Tibial artery (tissue), 4 donors: ENCODE results near the gene PTX4.

Experiments used
- DNase-seq, 2 donors: peaks; one replicate each; pipeline ENCODE4 v3.0.0-alpha.2; 2019
- H3K27ac ChIP-seq, 2 donors: fragments of 200-600 bp; sonication (generic) in 1 of 2; 1 replicate in 1 of 2; 2 replicates in 1 of 2; pipeline ENCODE4 v1.5.1; 2018 to 2019; ENCODE audit warnings: mild to moderate bottlenecking in 1 of 2
- H3K27me3 ChIP-seq, 2 donors: fragments of 200-600 bp; sonication (generic) in 1 of 2; one replicate each; pipeline versions ENCODE4 v1.5.1 to v1.6.0; 2016 to 2019
- H3K36me3 ChIP-seq, 3 donors: fragments of 200-600 bp; sonication (generic) in 2 of 3; one replicate each; pipeline ENCODE4 v1.5.1; 2016 to 2019; ENCODE audit warnings: mild to moderate bottlenecking in 2 of 3
- H3K4me1 ChIP-seq, 4 donors: fragments of 200-600 bp; sonication (generic) in 2 of 4; 1 replicate in 3 of 4; 2 replicates in 1 of 4; pipeline ENCODE4 v1.5.1; 2016 to 2019
- H3K4me3 ChIP-seq, 2 donors: fragments of 200-600 bp; sonication (generic) in 1 of 2; 1 replicate in 1 of 2; 2 replicates in 1 of 2; pipeline ENCODE4 v1.5.1; 2018 to 2019; ENCODE audit warnings: mild to moderate bottlenecking in 2 of 2
- H3K9me3 ChIP-seq, 3 donors: fragments of 200-600 bp; sonication (generic) in 1 of 3; one replicate each; pipeline ENCODE4 v1.5.1; 2016 to 2019
- intact Hi-C: fragments of 100-400 bp; cut with DNase I; formaldehyde crosslinking; loops from one replicate; pipeline ENCODE4 v1.15.0; 2023; ENCODE audit warnings: low total_unique reads
- TF ChIP-seq, protein P1 (sequence below), 2 experiments: fragments of 200-600 bp in 1 of 2; fragments of 450-650 bp in 1 of 2; IDR thresholded peaks; one replicate each; pipeline ENCODE4 v1.5.1; 2017 to 2019; ENCODE audit warnings: antibody characterized with exemption in 2 of 2, mild to moderate bottlenecking in 1 of 2, moderate library complexity in 1 of 2

PTX4 gene

DNA sequence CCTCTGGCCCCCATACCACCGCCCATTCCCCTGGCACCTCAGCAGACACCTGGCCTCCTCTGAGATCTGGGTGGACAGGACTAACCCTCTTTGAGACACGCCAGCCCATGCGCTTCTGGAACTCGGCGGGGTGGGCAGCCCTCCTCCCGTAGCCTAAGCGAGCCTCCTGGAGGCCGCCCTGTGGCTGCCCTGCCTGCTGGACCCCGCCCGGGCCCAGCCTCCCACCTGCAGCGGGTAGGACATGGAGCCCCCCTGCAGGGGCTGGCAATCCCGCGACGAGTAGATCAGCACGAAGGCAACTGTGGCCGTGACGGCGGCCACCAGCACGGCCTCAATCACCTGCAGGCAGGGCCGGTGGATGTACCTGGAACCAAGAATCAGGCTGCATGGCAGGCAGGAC lies 36.2 kb downstream of the PTX4 start:
- Histone ChIP-seq H3K9me3 (no peaks in the 10 kb centered on the region), H3K27ac (no peak overlapping the region), H3K4me3 (no peak overlapping the region), H3K4me1 (no peaks in the 10 kb centered on the region), H3K27me3 (no peaks in the 10 kb centered on the region), H3K36me3 (peaks cover 65 to 100% (median 98%) of the 10 kb centered on the region in 3 donors)
- intact Hi-C loops = no loop called here
- no peak for DNase-seq
- TF ChIP-seq, protein P1, sequence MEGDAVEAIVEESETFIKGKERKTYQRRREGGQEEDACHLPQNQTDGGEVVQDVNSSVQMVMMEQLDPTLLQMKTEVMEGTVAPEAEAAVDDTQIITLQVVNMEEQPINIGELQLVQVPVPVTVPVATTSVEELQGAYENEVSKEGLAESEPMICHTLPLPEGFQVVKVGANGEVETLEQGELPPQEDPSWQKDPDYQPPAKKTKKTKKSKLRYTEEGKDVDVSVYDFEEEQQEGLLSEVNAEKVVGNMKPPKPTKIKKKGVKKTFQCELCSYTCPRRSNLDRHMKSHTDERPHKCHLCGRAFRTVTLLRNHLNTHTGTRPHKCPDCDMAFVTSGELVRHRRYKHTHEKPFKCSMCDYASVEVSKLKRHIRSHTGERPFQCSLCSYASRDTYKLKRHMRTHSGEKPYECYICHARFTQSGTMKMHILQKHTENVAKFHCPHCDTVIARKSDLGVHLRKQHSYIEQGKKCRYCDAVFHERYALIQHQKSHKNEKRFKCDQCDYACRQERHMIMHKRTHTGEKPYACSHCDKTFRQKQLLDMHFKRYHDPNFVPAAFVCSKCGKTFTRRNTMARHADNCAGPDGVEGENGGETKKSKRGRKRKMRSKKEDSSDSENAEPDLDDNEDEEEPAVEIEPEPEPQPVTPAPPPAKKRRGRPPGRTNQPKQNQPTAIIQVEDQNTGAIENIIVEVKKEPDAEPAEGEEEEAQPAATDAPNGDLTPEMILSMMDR (IDR thresholded peaks at IDR 0.05) = no peak

DNA sequence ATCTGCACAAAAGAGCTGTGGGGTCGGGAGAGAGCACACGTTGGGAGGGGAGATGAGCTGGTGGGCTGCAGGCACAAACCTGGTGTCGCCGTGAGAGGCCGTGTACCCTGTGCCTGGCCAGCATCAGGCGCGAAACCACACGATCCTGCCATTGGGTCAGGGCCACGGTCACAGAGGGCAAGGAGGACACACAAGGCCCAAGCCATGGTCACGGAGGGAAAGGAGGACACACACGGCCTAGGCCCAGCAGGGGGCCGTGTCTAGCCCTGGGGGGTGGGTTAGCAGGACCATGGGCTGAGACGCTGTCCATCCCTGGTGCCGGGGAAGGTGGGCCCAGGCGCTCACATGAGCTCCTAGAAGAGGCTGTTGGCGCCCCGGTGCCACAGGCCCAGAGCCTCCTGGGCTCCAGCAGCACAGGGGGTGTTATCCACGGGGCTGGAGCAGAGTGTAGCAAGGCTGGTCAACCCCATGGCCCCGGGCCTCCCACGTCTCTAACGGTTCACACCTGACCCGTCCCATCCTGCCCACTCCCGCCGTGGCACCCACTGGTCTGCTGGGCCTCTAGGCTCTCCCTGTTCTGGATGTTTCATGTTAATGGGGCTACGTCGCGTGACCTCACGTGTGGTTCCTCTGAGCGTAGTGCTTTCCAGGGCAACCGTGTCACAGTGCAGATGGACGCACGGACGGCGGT lies 36.9 kb downstream of the PTX4 start:
- TF ChIP-seq, protein P1 (IDR thresholded peaks at IDR 0.05) = no peak
- peaks cover 67 to 100% (median 98%) of the 10 kb centered on the region in 3 donors for H3K36me3 ChIP-seq
- no peaks in the 10 kb centered on the region for H3K27me3 ChIP-seq
- no peak for DNase-seq
- no peaks in the 10 kb centered on the region for H3K9me3 ChIP-seq
- H3K4me3 ChIP-seq = no peak overlapping the region
- intact Hi-C loops = no loop called here
- H3K27ac ChIP-seq = no peak overlapping the region
- no peaks in the 10 kb centered on the region for H3K4me1 ChIP-seq

DNA sequence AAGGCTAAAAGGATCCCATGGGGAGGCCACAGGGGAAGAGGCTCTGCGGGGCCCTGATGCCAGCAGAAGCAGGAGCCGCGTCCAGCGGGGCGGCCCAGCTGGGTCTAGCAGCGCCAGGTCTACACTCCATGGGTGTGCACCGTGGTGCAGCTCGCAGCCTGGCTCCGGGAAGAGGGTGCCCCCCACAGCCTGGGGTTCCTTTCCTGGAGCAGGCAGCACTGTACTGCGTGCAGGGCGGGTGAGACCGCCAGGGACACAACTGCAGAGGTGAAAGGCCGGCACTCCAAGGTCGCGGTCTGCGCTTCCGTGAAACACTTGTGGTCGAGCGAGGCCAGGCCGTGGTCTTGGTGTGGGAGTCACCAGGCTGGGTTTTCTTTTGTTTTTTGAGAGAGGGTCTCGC lies 37.9 kb downstream of the PTX4 start:
- Histone ChIP-seq H3K27me3 (no peaks in the 10 kb centered on the region), H3K36me3 (peaks cover 74 to 100% (median 100%) of the 10 kb centered on the region in 3 donors), H3K27ac (no peak overlapping the region), H3K9me3 (no peaks in the 10 kb centered on the region), H3K4me3 (no peak overlapping the region), H3K4me1 (no peaks in the 10 kb centered on the region)
- TF ChIP-seq, protein P1 (IDR thresholded peaks at IDR 0.05) = no peak
- no peak for DNase-seq
- intact Hi-C loops = no loop called here

DNA sequence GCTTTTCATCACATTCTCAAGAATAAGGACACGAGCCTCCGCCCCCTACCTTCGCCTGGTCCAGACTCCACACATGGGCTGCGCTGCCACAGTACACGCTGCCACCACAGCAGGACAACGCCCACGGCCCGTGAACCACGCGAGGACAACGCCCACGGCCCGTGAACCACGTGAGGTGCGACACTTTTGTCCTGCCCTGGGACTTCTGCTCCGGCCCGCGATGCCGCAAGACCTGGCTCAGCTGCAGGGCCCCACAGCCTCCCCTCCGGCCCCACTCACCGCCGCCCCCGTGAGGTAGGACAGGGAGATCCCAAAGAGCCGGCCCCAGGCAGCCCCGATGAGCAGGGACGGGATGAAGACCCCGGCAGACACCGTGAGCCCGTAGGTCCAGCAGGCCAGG lies 38.5 kb downstream of the PTX4 start:
- TF ChIP-seq, protein P1 (IDR thresholded peaks at IDR 0.05) = no peak
- no peak overlapping the region for H3K4me3 ChIP-seq
- H3K4me1 ChIP-seq = no peaks in the 10 kb centered on the region
- no peak overlapping the region for H3K27ac ChIP-seq
- DNase-seq = no peak
- no peaks in the 10 kb centered on the region for H3K9me3 ChIP-seq
- peaks cover 73 to 100% (median 99%) of the 10 kb centered on the region in 3 donors for H3K36me3 ChIP-seq
- H3K27me3 ChIP-seq = no peaks in the 10 kb centered on the region
- intact Hi-C loops = no loop called here

DNA sequence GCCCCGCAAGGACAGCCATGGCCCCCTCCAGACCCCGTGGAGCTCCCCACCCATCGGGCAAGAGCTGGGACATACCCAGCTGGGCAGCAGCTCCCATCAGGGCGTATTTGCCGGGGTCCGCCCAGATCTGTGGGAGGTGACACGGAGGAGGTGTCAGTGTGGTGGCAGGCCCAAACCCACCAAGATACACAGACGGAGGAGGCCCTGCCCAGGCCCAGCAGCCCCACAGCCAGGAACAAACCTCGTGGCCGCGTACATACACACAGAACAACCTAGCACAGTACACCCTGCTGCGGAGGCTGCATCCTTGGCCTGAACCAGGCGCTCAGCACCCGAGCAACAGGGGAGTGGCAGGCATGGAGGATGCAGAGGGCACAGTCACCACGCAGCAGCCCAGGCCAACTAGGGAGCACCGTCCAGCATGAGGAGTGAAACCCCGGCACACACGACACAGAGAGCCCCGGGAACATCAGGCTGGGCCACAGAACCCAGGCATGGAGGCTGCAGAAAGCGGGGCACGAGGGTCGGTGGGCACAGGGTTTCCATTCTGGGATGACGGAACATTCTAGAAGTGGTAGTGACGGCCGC lies 39.4 kb downstream of the PTX4 start:
- intact Hi-C loops = no loop called here

More for the DNA sequence above, 39.4 kb downstream of the PTX4 start:
- TF ChIP-seq, protein P1 (IDR thresholded peaks at IDR 0.05) = no peak
- H3K27ac ChIP-seq = no peak overlapping the region
- no peaks in the 10 kb centered on the region for H3K9me3 ChIP-seq
- no peaks in the 10 kb centered on the region for H3K4me1 ChIP-seq
- H3K27me3 ChIP-seq = no peaks in the 10 kb centered on the region
- H3K4me3 ChIP-seq = no peak overlapping the region
- no peak for DNase-seq
- peaks cover 63 to 94% (median 90%) of the 10 kb centered on the region in 3 donors for H3K36me3 ChIP-seq
